Measurements from ENCODE around the gene DPY19L2. TPM values are rescaled to one million over a fixed set of nuclear protein-coding genes. Genes with fewer than 3 reads are reported as not detected.

DPY19L2 gene
- polyA plus RNA-seq, 1 experiment = 2.2 TPM

DNA sequence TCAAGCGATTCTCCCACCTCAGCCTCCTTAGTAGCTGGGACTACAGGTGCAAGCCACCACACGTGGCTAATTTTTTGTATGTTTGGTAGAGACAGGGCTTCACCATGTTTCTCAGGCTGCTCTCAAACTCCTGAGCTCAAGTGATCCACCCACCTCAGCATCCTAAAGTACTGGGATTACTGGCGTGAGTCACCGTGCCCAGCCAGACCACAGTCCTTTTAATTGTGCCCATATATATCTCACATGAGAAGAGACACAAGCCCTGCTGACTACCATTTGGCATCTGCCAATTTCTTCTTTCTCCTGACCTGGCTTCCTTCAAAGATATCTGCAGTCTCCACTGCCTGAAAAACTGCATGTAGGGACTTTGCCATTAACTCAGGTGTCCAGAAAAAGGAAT, 142.5 kb downstream of the DPY19L2 start:
- TF ChIP-seq, protein P1, sequence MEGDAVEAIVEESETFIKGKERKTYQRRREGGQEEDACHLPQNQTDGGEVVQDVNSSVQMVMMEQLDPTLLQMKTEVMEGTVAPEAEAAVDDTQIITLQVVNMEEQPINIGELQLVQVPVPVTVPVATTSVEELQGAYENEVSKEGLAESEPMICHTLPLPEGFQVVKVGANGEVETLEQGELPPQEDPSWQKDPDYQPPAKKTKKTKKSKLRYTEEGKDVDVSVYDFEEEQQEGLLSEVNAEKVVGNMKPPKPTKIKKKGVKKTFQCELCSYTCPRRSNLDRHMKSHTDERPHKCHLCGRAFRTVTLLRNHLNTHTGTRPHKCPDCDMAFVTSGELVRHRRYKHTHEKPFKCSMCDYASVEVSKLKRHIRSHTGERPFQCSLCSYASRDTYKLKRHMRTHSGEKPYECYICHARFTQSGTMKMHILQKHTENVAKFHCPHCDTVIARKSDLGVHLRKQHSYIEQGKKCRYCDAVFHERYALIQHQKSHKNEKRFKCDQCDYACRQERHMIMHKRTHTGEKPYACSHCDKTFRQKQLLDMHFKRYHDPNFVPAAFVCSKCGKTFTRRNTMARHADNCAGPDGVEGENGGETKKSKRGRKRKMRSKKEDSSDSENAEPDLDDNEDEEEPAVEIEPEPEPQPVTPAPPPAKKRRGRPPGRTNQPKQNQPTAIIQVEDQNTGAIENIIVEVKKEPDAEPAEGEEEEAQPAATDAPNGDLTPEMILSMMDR (IDR thresholded peaks at IDR 0.05; ENCODE audit: insufficient read depth, low read depth, low read length) = no peak
- no peak for DNase-seq (ENCODE audit: low read depth)
- CTCF ChIA-PET = no interaction called here
- Histone ChIP-seq H3K36me3 (ENCODE audit: control insufficient read depth, insufficient read depth, low read length) (no peaks in the 10 kb centered on the region), H3K27me3 (ENCODE audit: control insufficient read depth, insufficient read depth, low read length) (no peaks in the 10 kb centered on the region), H3K4me3 (ENCODE audit: low read depth, low read length) (no peak overlapping the region)
- POLR2A ChIA-PET = no interaction called here

DNA sequence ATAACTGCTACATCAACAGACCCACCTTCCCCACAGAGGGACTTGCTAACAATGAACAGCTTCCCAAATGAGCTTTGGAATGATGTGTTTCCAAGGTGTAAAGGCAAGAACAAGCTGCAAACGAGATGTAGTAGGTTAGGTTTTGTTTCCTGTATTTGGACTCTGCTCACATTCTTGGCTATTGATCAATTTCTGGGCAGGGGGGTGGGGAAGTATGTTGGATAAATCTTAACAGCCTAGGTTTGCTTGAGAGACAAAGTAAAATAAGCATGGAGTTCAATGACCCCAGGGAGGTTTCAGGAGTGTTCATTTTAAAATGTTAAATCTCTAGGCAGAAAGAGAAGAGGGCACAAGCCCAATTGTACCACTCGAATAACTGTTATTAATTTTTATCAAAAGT, 146.6 kb downstream of the DPY19L2 start:
- CTCF ChIA-PET = no interaction called here
- DNase-seq (ENCODE audit: low read depth) = no peak
- TF ChIP-seq, protein P1 (IDR thresholded peaks at IDR 0.05; ENCODE audit: insufficient read depth, low read depth, low read length) = no peak

More for the DNA sequence above, 146.6 kb downstream of the DPY19L2 start:
- H3K27me3 ChIP-seq (ENCODE audit: control insufficient read depth, insufficient read depth, low read length) = no peaks in the 10 kb centered on the region
- no peaks in the 10 kb centered on the region for H3K36me3 ChIP-seq (ENCODE audit: control insufficient read depth, insufficient read depth, low read length)
- POLR2A ChIA-PET = no interaction called here
- no peak overlapping the region for H3K4me3 ChIP-seq (ENCODE audit: low read depth, low read length)

Other genes starting within 250 kb of the DPY19L2 start
- gene RXYLT1, start 111.4 kb upstream of the DPY19L2 start, polyA plus RNA-seq (2011; rRNA removed) = 7.3 and 12.9 TPM in 2 replicates
- 15.7 and 19.3 TPM in 2 replicates for gene SRGAP1, start 176.2 kb upstream of the DPY19L2 start, polyA plus RNA-seq (2011; rRNA removed)